HG03571 (cell line): ENCODE measurements around the gene LIPI.
"Not testable (repeated sequence)": the region's sequence is repeated elsewhere in the genome, so short reads cannot be mapped to it uniquely, and the experiment has no call there.

Source experiments
- ATAC-seq: cut with Tn5 transposase; IDR thresholded peaks from one replicate; pipeline ENCODE4 v1.9.1; 2021; ENCODE audit not compliant: unreplicated experiment

LIPI gene

GRCh38 chr21:14075346-14076142, 135.2 kb downstream of the LIPI start:
- no peak for ATAC-seq

- no peak for ATAC-seq
Measured at GRCh38 chr21:14074177-14074576, 136.6 kb downstream of the LIPI start.

GRCh38 chr21:14073615-14074014, 137.1 kb downstream of the LIPI start:
- ATAC-seq = no peak

- no peak for ATAC-seq
Measured at GRCh38 chr21:14072761-14073535, 137.8 kb downstream of the LIPI start.

- ATAC-seq = no peak
Measured at GRCh38 chr21:14071902-14072734, 138.6 kb downstream of the LIPI start.

GRCh38 chr21:14070968-14071367, 139.8 kb downstream of the LIPI start:
- no peak for ATAC-seq

- no peak for ATAC-seq
Measured at GRCh38 chr21:14070049-14070893, 140.5 kb downstream of the LIPI start.

GRCh38 chr21:14064296-14064645, 146.5 kb downstream of the LIPI start:
- no peak for ATAC-seq

GRCh38 chr21:14063620-14064295, 147.0 kb downstream of the LIPI start:
- ATAC-seq = not testable (repeated sequence)

- ATAC-seq = not testable (repeated sequence)
Measured at GRCh38 chr21:14062684-14063083, 148.1 kb downstream of the LIPI start.

- ATAC-seq = not testable (repeated sequence)
Measured at GRCh38 chr21:14061820-14062219, 148.9 kb downstream of the LIPI start.

GRCh38 chr21:14058995-14059627, 151.6 kb downstream of the LIPI start:
- ATAC-seq = not testable (repeated sequence)
